Measurements from ENCODE around the gene NT5C3B.
"Not testable (repeated sequence)": the region's sequence is repeated elsewhere in the genome, so short reads cannot be mapped to it uniquely, and the experiment has no call there.

Gene NT5C3B

GRCh38 chr17:41785091-41785858 lies 50.8 kb downstream of the NT5C3B start:
- no peak for DNase-seq (ENCODE audit: low read depth in 3 of 3, low spot score in 1 of 3)

- DNase-seq (ENCODE audit: low read depth in 3 of 3, low spot score in 1 of 3), result no peak
Observed at GRCh38 chr17:41784207-41784744, 51.8 kb downstream of the NT5C3B start.

GRCh38 chr17:41782142-41782541 lies 53.9 kb downstream of the NT5C3B start:
- DNase-seq (ENCODE audit: low read depth in 3 of 3, low spot score in 1 of 3), result no peak

GRCh38 chr17:41781404-41782110 lies 54.5 kb downstream of the NT5C3B start:
- DNase-seq (ENCODE audit: low read depth in 3 of 3, low spot score in 1 of 3), result no peak

GRCh38 chr17:41779954-41780353 lies 56.1 kb downstream of the NT5C3B start:
- DNase-seq (ENCODE audit: low read depth in 3 of 3, low spot score in 1 of 3), result no peak

GRCh38 chr17:41777574-41778188 lies 58.4 kb downstream of the NT5C3B start:
- DNase-seq (ENCODE audit: low read depth in 3 of 3, low spot score in 1 of 3), result no peak

GRCh38 chr17:41777157-41777573 lies 58.9 kb downstream of the NT5C3B start:
- DNase-seq (ENCODE audit: low read depth in 3 of 3, low spot score in 1 of 3), result no peak

- not testable (repeated sequence) for DNase-seq (ENCODE audit: low read depth in 3 of 3, low spot score in 1 of 3)
Observed at GRCh38 chr17:41776262-41776900, 59.7 kb downstream of the NT5C3B start.

- DNase-seq (ENCODE audit: low read depth in 3 of 3, low spot score in 1 of 3), result no peak
Observed at GRCh38 chr17:41775394-41776226, 60.4 kb downstream of the NT5C3B start.

Measured in stimulated activated CD4-positive, alpha-beta T cell treated with anti-CD3 and anti-CD28 coated beads, TNF-alpha, amount 100 ng/mL, for 1 hour (primary cell).